Activated CD4-positive, alpha-beta T cell treated with anti-CD3 and anti-CD28 coated beads, Interleukin-2, amount 10 ng/mL, durations not matched to agents 24 days and 14 days (primary cell): ENCODE measurements around the gene MTMR3. TPM values are rescaled to one million over a fixed set of nuclear protein-coding genes. Genes with fewer than 3 reads are reported as not detected.
A peak's percentile ranks its signal among the peaks of the same experiment; 100 is the strongest.
"Not testable (repeated sequence)": the region's sequence is repeated elsewhere in the genome, so short reads cannot be mapped to it uniquely, and the experiment has no call there.

Experiments
- DNase-seq: peaks from one replicate; pipeline ENCODE4 v3.0.0; 2022
- H3K27ac Mint-ChIP-seq: one replicate; pipeline ENCODE4 v1.8.0; 2022; ENCODE audit warnings: mild to moderate bottlenecking, mixed read lengths
- H3K27me3 Mint-ChIP-seq: one replicate; pipeline ENCODE4 v1.8.0; 2022; ENCODE audit warnings: mixed read lengths
- H3K36me3 Mint-ChIP-seq: one replicate; pipeline ENCODE4 v1.8.0; 2022; ENCODE audit warnings: low read depth, mild to moderate bottlenecking, mixed read lengths
- H3K4me1 Mint-ChIP-seq: one replicate; pipeline ENCODE4 v1.8.0; 2021; ENCODE audit warnings: mixed read lengths
- H3K4me3 Mint-ChIP-seq: one replicate; pipeline ENCODE4 v1.8.0; 2022; ENCODE audit warnings: mild to moderate bottlenecking, moderate library complexity, mixed read lengths
- H3K9me3 Mint-ChIP-seq: one replicate; pipeline ENCODE4 v1.8.0; 2021; ENCODE audit warnings: mixed read lengths
- intact Hi-C: fragments of 100-400 bp; cut with micrococcal nuclease; formaldehyde crosslinking; loops from one replicate; pipeline ENCODE4 v1.15.1; 2023
- total RNA-seq: library from RNA; stranded (reverse); gene quantifications from 2 replicates; pipeline ENCODE4 v1.2.3, GENCODE V29; 2022

Gene MTMR3
- 21.0 and 23.9 TPM in 2 replicates for total RNA-seq

GRCh38 chr22:29883045-29883774, at the start of gene MTMR3:
TSS of gene MTMR3 (plus strand) at chr22:29883174. CDS start at chr22:29971060, 87,886 bp downstream.
- peaks cover 5% of the 10 kb centered on the region for H3K36me3 Mint-ChIP-seq
- H3K4me3 Mint-ChIP-seq, result peak within 1 kb of the TSS; percentile 92
- intact Hi-C loops, result loop anchor here (1.0 to 2.0 kb wide), 2 partner anchors 45 to 116 kb away; partner anchors contain the start of genes ASCC2, UQCR10 and ZMAT5
- H3K27me3 Mint-ChIP-seq, result no peaks in the 10 kb centered on the region
- DNase-seq, result peak; percentile 99
- H3K4me1 Mint-ChIP-seq, result peaks cover 10% of the 10 kb centered on the region
- H3K27ac Mint-ChIP-seq, result peak within 1 kb of the TSS; percentile 83
- no peaks in the 10 kb centered on the region for H3K9me3 Mint-ChIP-seq

DNA sequence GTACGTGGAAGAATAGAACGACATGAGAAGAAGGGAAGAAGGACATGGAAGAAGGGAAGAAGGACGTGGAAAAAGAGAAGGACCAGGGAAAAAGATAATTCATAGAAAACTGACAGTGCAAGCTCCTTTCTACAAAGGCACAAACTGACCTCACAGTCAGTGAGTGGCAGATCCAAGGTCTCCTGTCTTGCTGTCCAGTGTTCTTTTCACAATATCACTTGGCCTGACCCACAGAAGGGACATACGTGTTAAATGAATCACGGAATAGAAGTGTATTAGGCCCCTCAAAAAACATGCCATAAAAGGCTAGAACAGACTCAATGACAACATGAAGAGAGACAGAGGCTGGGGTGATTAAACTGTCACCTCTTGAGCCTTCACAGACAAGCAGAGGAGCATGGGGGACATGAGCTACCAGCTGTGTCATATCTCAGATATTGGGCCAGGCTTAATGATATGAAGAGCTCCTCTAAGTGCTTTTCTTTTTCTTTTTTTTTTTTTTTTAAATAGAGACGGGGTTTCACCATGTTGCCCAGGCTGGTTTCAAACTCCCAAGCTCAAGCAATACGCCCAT, 49.5 kb upstream of the MTMR3 start:
- intact Hi-C loops, result no loop called here
- DNase-seq, result no peak
- Mint-ChIP-seq H3K27me3 (no peaks in the 10 kb centered on the region), H3K27ac (no peak overlapping the region), H3K9me3 (no peaks in the 10 kb centered on the region), H3K4me3 (no peak overlapping the region), H3K4me1 (peaks cover 30% of the 10 kb centered on the region), H3K36me3 (peaks cover 39% of the 10 kb centered on the region)

DNA sequence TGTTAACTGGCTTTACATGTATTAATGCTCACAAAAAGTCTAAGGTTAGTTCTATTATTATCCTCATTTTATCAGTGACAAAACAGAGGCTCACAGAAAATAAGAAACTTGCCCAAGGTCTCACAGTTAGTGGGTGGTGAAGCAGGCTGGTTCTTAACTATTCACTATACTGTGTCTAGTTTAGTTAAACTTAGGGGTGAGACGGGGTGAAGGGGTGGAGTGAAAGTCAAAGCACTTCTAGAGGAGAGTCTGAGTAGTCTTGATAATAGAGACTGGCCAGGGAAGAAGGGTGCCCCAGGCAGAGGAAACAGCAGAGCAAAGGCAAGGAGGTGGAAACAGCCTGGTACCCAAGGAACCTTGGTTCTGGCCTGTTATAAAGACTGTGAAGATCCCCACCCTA, 48.9 kb upstream of the MTMR3 start:
- H3K4me1 Mint-ChIP-seq, result peaks cover 35% of the 10 kb centered on the region
- H3K4me3 Mint-ChIP-seq, result no peak overlapping the region
- intact Hi-C loops, result no loop called here
- no peaks in the 10 kb centered on the region for H3K9me3 Mint-ChIP-seq
- no peak for DNase-seq
- peak overlapping the region; percentile 16 for H3K27ac Mint-ChIP-seq
- no peaks in the 10 kb centered on the region for H3K27me3 Mint-ChIP-seq
- peaks cover 37% of the 10 kb centered on the region for H3K36me3 Mint-ChIP-seq

DNA sequence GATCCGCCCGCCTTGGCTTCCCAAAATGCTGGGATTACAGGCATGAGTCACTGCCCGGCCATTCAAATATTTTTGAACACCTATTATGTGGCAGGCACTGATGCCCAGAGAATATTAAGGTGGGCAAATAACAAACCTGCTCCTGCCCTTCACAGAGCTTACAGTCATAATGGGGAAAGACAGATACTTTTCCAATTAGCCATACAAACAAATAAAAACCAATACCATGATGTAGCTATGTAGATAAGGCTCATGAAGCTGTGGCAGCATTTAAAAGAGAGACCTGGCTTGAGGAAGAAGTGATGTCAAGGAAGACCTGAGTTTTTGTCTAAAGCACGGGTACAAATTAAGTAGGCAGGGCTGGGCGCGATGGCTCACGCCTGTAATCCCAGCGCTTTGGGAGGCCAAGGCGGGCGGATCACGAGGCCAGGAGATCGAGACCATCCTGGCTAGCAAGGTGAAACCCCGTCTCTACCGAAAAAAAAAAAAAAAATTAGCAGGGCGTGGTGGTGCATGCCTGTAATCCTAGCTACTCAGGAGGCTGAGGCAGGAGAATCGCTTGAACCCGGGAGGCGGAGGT, 46.1 kb upstream of the MTMR3 start:
- intact Hi-C loops, result loop anchor here (5.0 kb wide), 1 partner anchor 170 kb away; no protein-coding TSS in a partner anchor
- Mint-ChIP-seq H3K27ac (peak overlapping the region; percentile 45), H3K36me3 (peaks cover 25% of the 10 kb centered on the region), H3K4me1 (peaks cover 31% of the 10 kb centered on the region), H3K4me3 (peak overlapping the region; percentile 99)
- not testable (repeated sequence) for H3K9me3 Mint-ChIP-seq, DNase-seq, H3K27me3 Mint-ChIP-seq

DNA sequence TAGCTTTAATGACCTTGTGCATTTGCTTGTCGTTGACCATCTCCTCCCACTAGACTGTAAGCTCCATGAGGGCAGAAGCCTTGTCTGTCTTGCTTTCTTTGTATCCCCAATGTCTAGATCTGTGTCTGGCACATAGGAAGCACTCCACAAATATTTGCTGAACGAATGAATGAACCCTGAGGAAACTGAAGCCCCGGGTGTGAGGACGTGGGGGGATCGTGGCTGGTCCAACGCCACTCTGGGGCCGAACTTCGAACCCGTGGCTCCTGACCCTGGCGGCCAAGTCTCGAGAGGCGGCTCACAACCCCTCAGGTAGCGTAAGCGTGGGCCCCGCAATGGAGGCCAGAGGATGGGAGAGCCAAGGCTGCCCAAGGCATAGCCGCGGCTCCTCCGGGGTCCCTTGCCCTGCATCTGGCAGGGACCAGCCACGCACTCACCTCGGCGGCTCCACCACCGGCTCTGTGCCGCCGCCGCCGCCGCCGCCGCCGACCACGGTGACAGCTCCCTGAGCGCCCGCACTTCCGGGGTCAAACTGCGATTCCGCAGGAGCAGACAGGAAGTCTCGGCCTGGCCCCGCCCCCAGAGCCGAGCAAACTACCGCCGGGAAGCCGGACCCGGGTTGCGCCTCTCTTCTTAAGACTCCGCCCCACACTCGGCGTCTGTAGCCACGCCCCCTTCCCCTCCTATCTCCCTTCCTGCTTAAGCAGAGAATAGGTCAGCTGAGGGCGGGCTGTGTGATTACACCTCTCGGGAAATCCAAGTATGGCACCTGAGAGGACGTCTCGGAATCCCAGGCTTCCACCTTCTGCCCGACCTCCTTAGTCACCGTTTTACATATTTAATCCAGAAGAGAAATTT, 45.0 kb upstream of the MTMR3 start, which contains the start of gene ASCC2:
ASCC2 (minus strand) TSS at position 534 of the 858 bp plus-strand sequence. CDS start 5,949 bp downstream, outside the sequence.
- intact Hi-C loops, result loop anchor here (1.0 to 5.0 kb wide), 3 partner anchors 45 to 169 kb away; partner anchors contain the start of genes MTMR3, UQCR10 and ZMAT5
- Mint-ChIP-seq H3K4me1 (peaks cover 31% of the 10 kb centered on the region), H3K27me3 (no peaks in the 10 kb centered on the region), H3K9me3 (no peaks in the 10 kb centered on the region), H3K27ac (peak within 1 kb of the TSS; percentile 90), H3K4me3 (peak within 1 kb of the TSS; percentile 99), H3K36me3 (peaks cover 19% of the 10 kb centered on the region)
- peak; percentile 100 for DNase-seq

- peaks cover 16% of the 10 kb centered on the region for H3K36me3 Mint-ChIP-seq
- H3K27me3 Mint-ChIP-seq, result no peaks in the 10 kb centered on the region
- no peaks in the 10 kb centered on the region for H3K9me3 Mint-ChIP-seq
- H3K4me1 Mint-ChIP-seq, result peaks cover 31% of the 10 kb centered on the region
- peak overlapping the region; percentile 99 for H3K4me3 Mint-ChIP-seq
- intact Hi-C loops, result loop anchor here (1.0 to 5.0 kb wide), 3 partner anchors 45 to 169 kb away; partner anchors contain the start of genes MTMR3, UQCR10 and ZMAT5
- H3K27ac Mint-ChIP-seq, result peak overlapping the region; percentile 90
- DNase-seq, result no peak
Observed at GRCh38 chr22:29838599-29838956, 44.4 kb upstream of the MTMR3 start.

GRCh38 chr22:29839039-29839438, 43.9 kb upstream of the MTMR3 start:
- Mint-ChIP-seq H3K4me3 (peak overlapping the region; percentile 99), H3K36me3 (peaks cover 15% of the 10 kb centered on the region), H3K27ac (peak overlapping the region; percentile 90), H3K4me1 (peaks cover 31% of the 10 kb centered on the region), H3K27me3 (no peaks in the 10 kb centered on the region), H3K9me3 (no peaks in the 10 kb centered on the region)
- no peak for DNase-seq
- intact Hi-C loops, result loop anchor here (5.0 kb wide), 1 partner anchor 168 kb away; no protein-coding TSS in a partner anchor

DNA sequence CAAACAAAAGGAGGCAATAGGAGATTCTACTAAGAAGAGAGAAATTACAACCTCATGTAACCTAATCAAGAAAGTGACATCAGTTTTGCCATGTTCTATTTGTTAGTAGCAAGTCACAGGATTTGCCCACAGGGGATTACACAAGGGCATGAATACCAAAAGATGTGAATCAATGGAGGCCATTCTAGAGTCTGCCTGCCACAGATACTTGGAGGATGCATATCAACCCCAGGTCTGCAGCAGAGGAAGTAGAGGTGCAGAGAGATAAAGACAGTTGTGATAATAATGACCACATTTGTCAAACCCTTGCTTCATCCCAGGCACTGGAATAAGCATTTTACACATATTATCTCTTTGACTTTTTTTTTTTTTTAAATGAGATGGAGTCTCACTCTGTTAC, 42.5 kb upstream of the MTMR3 start:
- intact Hi-C loops, result no loop called here
- peaks cover 26% of the 10 kb centered on the region for H3K4me1 Mint-ChIP-seq
- no peaks in the 10 kb centered on the region for H3K27me3 Mint-ChIP-seq
- H3K27ac Mint-ChIP-seq, result no peak overlapping the region
- H3K9me3 Mint-ChIP-seq, result no peaks in the 10 kb centered on the region
- no peak for DNase-seq
- peaks cover 7% of the 10 kb centered on the region for H3K36me3 Mint-ChIP-seq
- H3K4me3 Mint-ChIP-seq, result no peak overlapping the region

DNA sequence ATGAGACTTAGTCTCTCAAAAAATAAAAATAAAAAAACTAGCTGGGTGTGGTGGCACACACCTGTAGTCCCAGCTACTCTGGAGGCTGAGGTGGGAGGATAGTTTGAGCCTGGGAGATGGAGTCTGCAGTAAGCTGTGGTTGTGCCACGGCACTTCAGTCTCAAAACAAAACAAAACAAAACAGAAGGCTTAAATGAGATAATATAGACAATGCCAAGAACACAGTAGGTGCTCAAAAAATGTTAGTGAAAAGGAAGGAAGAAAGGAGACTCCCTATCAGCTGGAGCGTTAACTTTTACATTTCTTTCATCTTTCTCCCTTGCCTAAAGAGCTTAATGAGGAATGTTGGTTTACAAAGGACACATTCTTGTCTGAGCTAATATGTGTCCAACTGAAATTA, 40.8 kb upstream of the MTMR3 start:
- DNase-seq, result no peak
- intact Hi-C loops, result no loop called here
- H3K4me1 Mint-ChIP-seq, result peaks cover 14% of the 10 kb centered on the region
- no peak overlapping the region for H3K4me3 Mint-ChIP-seq
- peaks cover 5% of the 10 kb centered on the region for H3K9me3 Mint-ChIP-seq
- H3K36me3 Mint-ChIP-seq, result peaks cover 6% of the 10 kb centered on the region
- H3K27me3 Mint-ChIP-seq, result no peaks in the 10 kb centered on the region
- no peak overlapping the region for H3K27ac Mint-ChIP-seq

DNA sequence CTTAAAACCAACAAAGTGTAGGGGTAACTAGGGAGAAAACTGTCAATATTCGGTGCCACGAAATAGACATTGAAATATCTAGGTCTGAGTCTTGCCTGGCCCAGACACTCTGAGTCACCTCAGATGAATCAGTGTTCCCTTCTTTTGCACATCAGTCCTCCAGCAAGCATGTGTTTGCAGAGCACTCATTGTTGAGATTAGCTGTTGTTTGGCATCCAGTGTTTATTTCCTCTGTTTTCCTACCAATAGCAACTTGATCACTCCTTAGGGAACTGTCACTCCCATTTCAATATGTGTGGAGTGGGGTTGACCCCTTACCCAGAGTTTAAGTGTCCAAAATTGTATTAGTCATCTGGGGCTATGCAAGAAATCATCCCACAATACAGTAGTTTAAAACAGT, 40.2 kb upstream of the MTMR3 start:
- peaks cover 3% of the 10 kb centered on the region for H3K36me3 Mint-ChIP-seq
- H3K27ac Mint-ChIP-seq, result no peak overlapping the region

GRCh38 chr22:29846290-29846689, 36.7 kb upstream of the MTMR3 start:
- H3K27me3 Mint-ChIP-seq, result no peaks in the 10 kb centered on the region
- no peaks in the 10 kb centered on the region for H3K4me1 Mint-ChIP-seq
- H3K9me3 Mint-ChIP-seq, result peaks cover 5% of the 10 kb centered on the region

More for the DNA sequence above, 40.2 kb upstream of the MTMR3 start:
- Mint-ChIP-seq H3K4me1 (peaks cover 10% of the 10 kb centered on the region), H3K27me3 (no peaks in the 10 kb centered on the region), H3K9me3 (peaks cover 5% of the 10 kb centered on the region), H3K4me3 (no peak overlapping the region)
- intact Hi-C loops, result no loop called here
- no peak for DNase-seq

DNA sequence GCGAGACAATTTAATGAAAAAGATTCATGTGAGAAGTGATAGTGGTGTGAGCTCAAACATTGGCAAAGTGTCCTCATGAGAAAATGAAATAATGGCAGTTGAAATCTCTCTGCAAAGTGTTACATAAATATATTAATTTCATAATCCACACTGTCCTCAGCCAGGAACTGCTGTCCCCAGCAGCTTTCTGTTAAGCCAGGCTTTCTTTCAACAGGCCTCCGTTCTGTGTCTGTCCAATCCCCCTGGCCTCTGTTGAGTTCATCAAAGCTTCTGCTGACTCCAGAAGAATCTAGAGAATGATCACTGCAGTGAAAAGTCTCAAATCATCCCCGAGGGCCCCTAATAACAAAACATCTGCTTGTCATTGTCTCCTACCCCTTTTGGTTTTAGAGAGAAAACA, 34.9 kb upstream of the MTMR3 start:
- intact Hi-C loops, result no loop called here
- H3K4me1 Mint-ChIP-seq, result no peaks in the 10 kb centered on the region
- no peak overlapping the region for H3K4me3 Mint-ChIP-seq
- no peaks in the 10 kb centered on the region for H3K27me3 Mint-ChIP-seq
- peaks cover 3% of the 10 kb centered on the region for H3K36me3 Mint-ChIP-seq
- no peak overlapping the region for H3K27ac Mint-ChIP-seq
- H3K9me3 Mint-ChIP-seq, result peaks cover 5% of the 10 kb centered on the region
- DNase-seq, result no peak

More at GRCh38 chr22:29846290-29846689, 36.7 kb upstream of the MTMR3 start:
- intact Hi-C loops, result no loop called here
- no peak for DNase-seq
- Mint-ChIP-seq H3K27ac (no peak overlapping the region), H3K4me3 (no peak overlapping the region), H3K36me3 (peaks cover 3% of the 10 kb centered on the region)

- no peak for DNase-seq
- H3K9me3 Mint-ChIP-seq, result no peaks in the 10 kb centered on the region
- no peaks in the 10 kb centered on the region for H3K27me3 Mint-ChIP-seq
- intact Hi-C loops, result no loop called here
- no peak overlapping the region for H3K27ac Mint-ChIP-seq
- H3K36me3 Mint-ChIP-seq, result no peaks in the 10 kb centered on the region
- H3K4me3 Mint-ChIP-seq, result no peak overlapping the region
- no peaks in the 10 kb centered on the region for H3K4me1 Mint-ChIP-seq
Observed at GRCh38 chr22:29854432-29854831, 28.5 kb upstream of the MTMR3 start.
